ENCODE data around the gene SNAI1. TPM values are rescaled to one million over a fixed set of nuclear protein-coding genes. Genes with fewer than 3 reads are reported as not detected.

The SNAI1 gene
- under 1 TPM in 1 of 2 experiments, not detected in 1; 0.31 TPM for total RNA-seq

DNA sequence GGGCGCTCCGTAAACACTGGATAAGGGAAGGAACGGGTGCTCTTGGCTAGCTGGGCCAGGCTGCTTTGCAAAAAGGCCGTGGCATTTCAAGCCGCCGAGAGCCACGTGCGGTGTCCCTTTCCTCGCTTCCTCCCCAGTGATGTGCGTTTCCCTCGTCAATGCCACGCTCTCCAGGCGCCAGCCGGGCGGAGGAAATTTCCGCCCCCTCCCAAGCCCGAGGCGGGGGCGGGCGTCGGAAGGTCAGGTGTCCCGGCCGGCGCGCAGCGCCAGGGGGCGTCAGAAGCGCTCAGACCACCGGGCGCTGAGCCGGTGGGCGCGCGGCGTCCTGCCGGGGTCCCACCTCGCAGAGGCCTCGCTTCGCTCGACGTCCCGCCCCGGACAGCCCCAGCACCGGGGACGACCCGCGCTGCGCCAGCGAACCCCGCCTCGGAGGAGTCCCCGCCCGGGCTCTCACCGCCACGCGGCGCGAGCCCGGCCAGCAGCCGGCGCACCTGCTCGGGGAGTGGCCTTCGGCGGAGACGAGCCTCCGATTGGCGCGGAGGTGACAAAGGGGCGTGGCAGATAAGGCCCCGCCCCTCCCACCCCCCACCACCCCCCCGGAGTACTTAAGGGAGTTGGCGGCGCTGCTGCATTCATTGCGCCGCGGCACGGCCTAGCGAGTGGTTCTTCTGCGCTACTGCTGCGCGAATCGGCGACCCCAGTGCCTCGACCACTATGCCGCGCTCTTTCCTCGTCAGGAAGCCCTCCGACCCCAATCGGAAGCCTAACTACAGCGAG is at the start of gene SNAI1:
SNAI1 (plus strand) TSS at position 635 of the 777 bp plus-strand sequence; CDS start at position 715, 80 bp downstream.
- Mint-ChIP-seq H3K27me3 (ENCODE audit: low read depth) (peaks cover 3% of the 10 kb centered on the region), H3K9me3 (no peaks in the 10 kb centered on the region), H3K27ac (no peak within 1 kb of the TSS), H3K36me3 (ENCODE audit: low read depth) (no peaks in the 10 kb centered on the region), H3K4me1 (ENCODE audit: low read depth) (peaks cover 20% of the 10 kb centered on the region), H3K4me3 (peak within 1 kb of the TSS; percentile 48)
- CTCF ChIA-PET: interaction anchor here (0.7 to 9.5 kb wide), 5 partner anchors 9 to 206 kb away, joined by 3 to 248 read pairs (median 6); no protein-coding TSS in a partner anchor
- intact Hi-C loops (cut with micrococcal nuclease): loop anchor here (5.0 to 10.0 kb wide), 2 partner anchors 105 to 482 kb away; no protein-coding TSS in a partner anchor
- peak; percentile 75 for DNase-seq

GRCh38 chr20:49935746-49936152 is 47.0 kb upstream of the SNAI1 start:
- CTCF ChIA-PET: interaction anchor here (1.2 kb wide), 1 partner anchor 23 kb away, joined by 5 read pairs; no protein-coding TSS in a partner anchor
- H3K27ac Mint-ChIP-seq: no peak overlapping the region
- intact Hi-C loops (cut with micrococcal nuclease): loop anchor here (1.0 kb wide), 2 partner anchors 20 to 231 kb away; partner anchors contain the start of gene SPATA2
- H3K4me1 Mint-ChIP-seq (ENCODE audit: low read depth): peaks cover 41% of the 10 kb centered on the region
- no peaks in the 10 kb centered on the region for H3K9me3 Mint-ChIP-seq
- DNase-seq: no peak
- peaks cover 8% of the 10 kb centered on the region for H3K36me3 Mint-ChIP-seq (ENCODE audit: low read depth)
- no peaks in the 10 kb centered on the region for H3K27me3 Mint-ChIP-seq (ENCODE audit: low read depth)
- peak overlapping the region; percentile 96 for H3K4me3 Mint-ChIP-seq

DNA sequence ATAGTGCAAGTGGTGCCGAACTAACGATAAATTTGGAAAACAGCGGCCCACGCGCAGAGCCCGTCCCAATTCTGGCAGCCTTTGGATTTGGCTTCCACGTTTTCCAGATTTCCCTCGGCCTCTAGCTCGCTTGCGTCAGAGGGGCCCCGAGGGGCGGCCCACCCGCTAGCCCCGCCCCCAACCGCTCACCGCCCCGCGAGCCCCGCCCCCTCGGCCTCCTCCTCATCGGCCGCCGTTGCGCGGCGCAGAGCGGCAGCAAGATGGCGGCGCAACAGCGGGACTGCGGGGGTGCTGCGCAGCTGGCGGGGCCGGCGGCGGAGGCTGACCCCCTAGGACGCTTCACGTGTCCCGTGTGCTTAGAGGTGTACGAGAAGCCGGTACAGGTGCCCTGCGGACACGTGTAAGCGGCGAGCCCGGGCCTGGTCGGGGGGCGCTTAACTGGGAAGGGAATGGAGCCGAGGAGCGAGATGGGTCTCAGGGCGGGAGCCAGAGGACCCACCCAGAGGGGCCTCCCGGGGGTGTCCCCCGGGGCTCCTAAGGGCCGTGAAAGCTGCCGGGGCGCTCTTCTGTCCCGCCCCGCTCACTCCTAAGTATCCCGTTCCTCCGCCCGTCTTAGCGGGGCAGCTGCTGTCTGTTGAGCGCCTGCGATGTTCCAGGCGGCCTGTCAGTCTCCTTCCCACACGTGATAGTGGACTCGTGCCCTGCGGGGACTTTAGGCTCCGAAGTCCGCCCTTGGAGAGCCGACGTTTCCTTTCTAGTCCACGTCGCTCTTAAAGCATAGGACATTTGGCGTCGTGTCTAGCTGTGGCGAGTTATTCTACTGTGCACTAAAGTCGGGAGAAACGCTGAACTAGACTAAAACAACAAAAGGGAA is 46.4 kb upstream of the SNAI1 start, which contains the start of gene RNF114:
RNF114 (plus strand) TSS at position 245 of the 874 bp plus-strand sequence; CDS start at position 261, 16 bp downstream.
- CTCF ChIA-PET: interaction anchor here (0.8 to 1.2 kb wide), 2 partner anchors 23 to 134 kb away, joined by 3 to 5 read pairs; no protein-coding TSS in a partner anchor
- H3K36me3 Mint-ChIP-seq (ENCODE audit: low read depth): peaks cover 14% of the 10 kb centered on the region
- peaks cover 46% of the 10 kb centered on the region for H3K4me1 Mint-ChIP-seq (ENCODE audit: low read depth)
- H3K9me3 Mint-ChIP-seq: no peaks in the 10 kb centered on the region
- H3K4me3 Mint-ChIP-seq: peak within 1 kb of the TSS; percentile 96
- H3K27me3 Mint-ChIP-seq (ENCODE audit: low read depth): no peaks in the 10 kb centered on the region
- intact Hi-C loops (cut with micrococcal nuclease): loop anchor here (1.0 kb wide), 2 partner anchors 21 to 230 kb away; partner anchors contain the start of gene SPATA2
- H3K27ac Mint-ChIP-seq: peak within 1 kb of the TSS; percentile 83
- peak; percentile 93 for DNase-seq

- intact Hi-C loops (cut with micrococcal nuclease): no loop called here
- peak overlapping the region; percentile 96 for H3K4me3 Mint-ChIP-seq
- no peak for DNase-seq
- H3K27me3 Mint-ChIP-seq (ENCODE audit: low read depth): no peaks in the 10 kb centered on the region
- CTCF ChIA-PET: interaction anchor here (0.8 to 1.6 kb wide), 2 partner anchors 133 to 134 kb away, joined by 3 to 4 read pairs; no protein-coding TSS in a partner anchor
- H3K9me3 Mint-ChIP-seq: no peaks in the 10 kb centered on the region
- H3K4me1 Mint-ChIP-seq (ENCODE audit: low read depth): peaks cover 49% of the 10 kb centered on the region
- H3K27ac Mint-ChIP-seq: peak overlapping the region; percentile 83
- H3K36me3 Mint-ChIP-seq (ENCODE audit: low read depth): peaks cover 17% of the 10 kb centered on the region
These were observed 45.5 kb upstream of the SNAI1 start for GRCh38 chr20:49937027-49937929.

- Mint-ChIP-seq H3K36me3 (ENCODE audit: low read depth) (peaks cover 19% of the 10 kb centered on the region), H3K4me1 (ENCODE audit: low read depth) (peaks cover 49% of the 10 kb centered on the region), H3K4me3 (no peak overlapping the region), H3K27ac (peak overlapping the region; percentile 65), H3K9me3 (no peaks in the 10 kb centered on the region), H3K27me3 (ENCODE audit: low read depth) (no peaks in the 10 kb centered on the region)
- CTCF ChIA-PET: interaction anchor here (0.6 to 1.6 kb wide), 3 partner anchors 133 to 320 kb away, joined by 3 to 5 read pairs (median 4); no protein-coding TSS in a partner anchor
- DNase-seq: no peak
- intact Hi-C loops (cut with micrococcal nuclease): no loop called here
These were observed 44.3 kb upstream of the SNAI1 start for GRCh38 chr20:49938173-49939163.

DNA sequence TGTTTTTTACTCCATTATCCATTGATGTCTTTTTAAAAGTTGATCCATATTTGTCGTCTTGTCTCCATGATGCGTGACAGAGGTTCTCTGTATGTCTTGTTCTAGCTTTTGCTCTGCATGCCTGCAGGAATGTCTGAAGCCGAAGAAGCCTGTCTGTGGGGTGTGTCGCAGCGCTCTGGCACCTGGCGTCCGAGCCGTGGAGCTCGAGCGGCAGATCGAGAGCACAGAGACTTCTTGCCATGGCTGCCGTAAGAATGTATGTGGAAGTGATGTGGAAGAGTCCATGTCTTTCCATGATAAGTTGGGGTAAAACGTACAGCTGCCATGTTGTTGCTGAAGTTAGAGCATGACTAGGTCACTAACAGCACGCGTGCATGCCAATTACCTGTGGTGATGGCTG is 41.3 kb upstream of the SNAI1 start:
- Mint-ChIP-seq H3K4me3 (no peak overlapping the region), H3K27ac (no peak overlapping the region), H3K9me3 (no peaks in the 10 kb centered on the region), H3K27me3 (ENCODE audit: low read depth) (no peaks in the 10 kb centered on the region), H3K4me1 (ENCODE audit: low read depth) (peaks cover 39% of the 10 kb centered on the region), H3K36me3 (ENCODE audit: low read depth) (peaks cover 33% of the 10 kb centered on the region)
- intact Hi-C loops (cut with micrococcal nuclease): no loop called here
- no peak for DNase-seq
- CTCF ChIA-PET: interaction anchor here (0.6 kb wide), 1 partner anchor 354 kb away, joined by 3 read pairs; no protein-coding TSS in a partner anchor

- H3K4me1 Mint-ChIP-seq (ENCODE audit: low read depth): peaks cover 35% of the 10 kb centered on the region
- H3K27me3 Mint-ChIP-seq (ENCODE audit: low read depth): no peaks in the 10 kb centered on the region
- no peak overlapping the region for H3K4me3 Mint-ChIP-seq
- intact Hi-C loops (cut with micrococcal nuclease): no loop called here
- DNase-seq: no peak
- CTCF ChIA-PET: no interaction called here
- no peak overlapping the region for H3K27ac Mint-ChIP-seq
- no peaks in the 10 kb centered on the region for H3K9me3 Mint-ChIP-seq
- peaks cover 39% of the 10 kb centered on the region for H3K36me3 Mint-ChIP-seq (ENCODE audit: low read depth)
These were observed 40.5 kb upstream of the SNAI1 start for GRCh38 chr20:49942303-49942702.

GRCh38 chr20:49942942-49943341 is 39.8 kb upstream of the SNAI1 start:
- no peak for DNase-seq
- peaks cover 30% of the 10 kb centered on the region for H3K4me1 Mint-ChIP-seq (ENCODE audit: low read depth)
- no peak overlapping the region for H3K4me3 Mint-ChIP-seq
- peaks cover 42% of the 10 kb centered on the region for H3K36me3 Mint-ChIP-seq (ENCODE audit: low read depth)
- CTCF ChIA-PET: interaction anchor here (0.8 to 1.1 kb wide), 2 partner anchors 35 to 128 kb away, joined by 3 to 4 read pairs; no protein-coding TSS in a partner anchor
- H3K27ac Mint-ChIP-seq: no peak overlapping the region
- no peaks in the 10 kb centered on the region for H3K27me3 Mint-ChIP-seq (ENCODE audit: low read depth)
- intact Hi-C loops (cut with micrococcal nuclease): no loop called here
- H3K9me3 Mint-ChIP-seq: no peaks in the 10 kb centered on the region

DNA sequence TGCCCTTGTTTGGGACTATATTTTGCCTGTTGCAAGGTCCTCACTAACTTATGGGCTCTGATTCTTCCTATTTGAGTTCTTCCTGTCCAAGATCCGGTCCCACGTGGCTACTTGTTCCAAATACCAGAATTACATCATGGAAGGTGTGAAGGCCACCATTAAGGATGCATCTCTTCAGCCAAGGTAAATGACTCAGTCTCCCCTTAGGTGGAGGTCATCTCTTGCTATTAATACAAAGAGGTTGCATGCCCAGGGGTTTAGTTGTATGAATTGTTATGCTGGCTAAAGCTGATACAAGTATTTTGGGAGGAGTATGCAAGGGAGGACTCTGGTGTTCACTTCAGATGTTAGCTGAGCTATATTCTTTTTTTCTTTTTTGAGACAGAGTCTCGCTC is 37.5 kb upstream of the SNAI1 start:
- intact Hi-C loops (cut with micrococcal nuclease): no loop called here

DNA sequence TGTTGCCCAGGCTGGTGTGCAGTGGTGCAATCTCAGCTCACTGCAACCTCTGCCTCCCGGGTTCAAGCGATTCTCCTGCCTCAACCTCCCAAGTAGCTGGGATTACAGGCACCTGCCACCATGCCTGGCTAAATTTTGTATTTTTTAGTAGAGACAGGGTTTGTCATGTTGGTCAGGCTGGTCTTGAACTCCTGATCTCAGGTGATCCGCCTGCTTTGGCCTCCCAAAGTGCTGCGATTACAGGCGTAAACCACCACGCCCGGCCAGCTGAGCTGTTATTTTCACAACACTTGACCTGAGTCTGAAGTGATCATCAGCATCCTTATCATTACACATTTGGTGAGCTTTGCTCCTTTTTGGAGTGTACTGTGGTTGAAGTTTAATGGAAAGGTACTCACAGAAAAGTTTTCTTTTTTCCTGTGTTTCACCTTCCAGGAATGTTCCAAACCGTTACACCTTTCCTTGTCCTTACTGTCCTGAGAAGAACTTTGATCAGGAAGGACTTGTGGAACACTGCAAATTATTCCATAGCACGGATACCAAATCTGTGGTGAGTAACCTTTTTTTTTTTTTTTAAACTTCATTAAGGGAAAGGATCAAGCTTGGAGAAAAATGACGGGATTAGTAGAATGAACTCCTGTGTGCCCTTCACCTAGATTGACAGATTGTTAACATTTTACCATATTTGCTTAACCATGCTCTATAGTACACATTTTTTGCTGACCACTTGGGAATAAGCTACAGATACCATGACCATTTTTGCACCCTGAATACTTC is 36.9 kb upstream of the SNAI1 start:
- no peak for DNase-seq
- no peak overlapping the region for H3K4me3 Mint-ChIP-seq
- peaks cover 22% of the 10 kb centered on the region for H3K4me1 Mint-ChIP-seq (ENCODE audit: low read depth)
- H3K27me3 Mint-ChIP-seq (ENCODE audit: low read depth): no peaks in the 10 kb centered on the region
- no peaks in the 10 kb centered on the region for H3K9me3 Mint-ChIP-seq
- intact Hi-C loops (cut with micrococcal nuclease): no loop called here
- H3K27ac Mint-ChIP-seq: no peak overlapping the region
- H3K36me3 Mint-ChIP-seq (ENCODE audit: low read depth): peaks cover 50% of the 10 kb centered on the region
- CTCF ChIA-PET: interaction anchor here (0.6 to 1.4 kb wide), 3 partner anchors 34 to 229 kb away, joined by 3 to 6 read pairs (median 3); no protein-coding TSS in a partner anchor

More for the DNA sequence above, 37.5 kb upstream of the SNAI1 start:
- H3K4me1 Mint-ChIP-seq (ENCODE audit: low read depth): peaks cover 18% of the 10 kb centered on the region
- H3K27me3 Mint-ChIP-seq (ENCODE audit: low read depth): no peaks in the 10 kb centered on the region
- no peak overlapping the region for H3K27ac Mint-ChIP-seq
- no peaks in the 10 kb centered on the region for H3K9me3 Mint-ChIP-seq
- CTCF ChIA-PET: no interaction called here
- no peak for DNase-seq
- peaks cover 47% of the 10 kb centered on the region for H3K36me3 Mint-ChIP-seq (ENCODE audit: low read depth)
- H3K4me3 Mint-ChIP-seq: no peak overlapping the region
